Cerebellar cortex (tissue), 1 donor: Measurements from ENCODE around the gene DIP2C.
"Not testable (repeated sequence)": the region's sequence is repeated elsewhere in the genome, so short reads cannot be mapped to it uniquely, and the experiment has no call there.

ENCODE experiments used
- DNase-seq: peaks from one replicate; pipeline ENCODE4 v3.0.0-alpha.2; 2015; ENCODE audit warnings: low spot score

DIP2C gene

DNA sequence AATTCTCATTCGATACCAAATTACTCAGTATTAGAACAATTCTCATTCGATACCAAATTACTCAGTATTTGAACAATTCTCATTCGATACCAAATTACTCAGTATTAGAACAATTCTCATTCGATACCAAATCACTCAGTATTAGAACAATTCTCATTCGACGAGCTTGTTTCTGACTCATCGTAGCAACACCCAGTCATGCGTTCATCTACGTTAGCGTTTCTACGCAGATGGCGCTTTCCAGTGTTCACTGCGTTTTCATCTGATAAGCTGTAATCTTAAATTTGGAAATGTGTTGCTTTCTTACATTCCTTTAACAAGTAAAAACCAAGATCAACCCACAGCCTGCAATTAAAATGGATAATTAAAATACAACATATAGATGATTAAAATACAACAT is 277.9 kb downstream of the DIP2C start:
- DNase-seq = no peak

DNA sequence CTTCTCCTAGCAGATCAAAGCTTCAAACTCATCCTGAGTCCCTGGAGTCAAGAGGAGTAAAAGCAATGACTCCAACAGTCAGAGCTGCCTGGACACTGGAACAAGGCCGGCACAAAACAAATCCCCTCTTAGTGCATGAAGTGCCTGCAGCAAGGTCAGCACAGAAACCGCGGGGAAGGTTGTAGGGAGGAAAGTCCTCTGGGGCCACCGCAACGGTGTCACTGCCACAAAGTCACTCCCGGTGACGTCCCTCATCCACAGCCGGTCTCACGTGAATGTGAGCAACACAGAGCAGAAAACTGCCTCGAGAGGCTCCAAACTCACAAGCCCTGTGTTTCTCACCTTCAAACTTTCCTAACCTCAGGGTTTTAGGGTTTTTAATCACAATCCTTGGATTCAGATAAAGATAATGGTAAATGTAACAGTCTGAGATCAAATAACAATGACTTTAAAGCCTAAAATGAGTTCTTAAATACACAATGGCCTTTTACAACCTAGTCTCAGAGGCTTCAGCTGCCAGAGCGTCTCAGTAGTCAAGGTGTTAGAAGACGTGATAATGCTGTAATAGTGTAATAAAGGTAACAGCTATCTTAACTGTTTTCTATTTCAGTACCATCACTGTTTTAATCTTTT is 279.9 kb downstream of the DIP2C start:
- no peak for DNase-seq

DNA sequence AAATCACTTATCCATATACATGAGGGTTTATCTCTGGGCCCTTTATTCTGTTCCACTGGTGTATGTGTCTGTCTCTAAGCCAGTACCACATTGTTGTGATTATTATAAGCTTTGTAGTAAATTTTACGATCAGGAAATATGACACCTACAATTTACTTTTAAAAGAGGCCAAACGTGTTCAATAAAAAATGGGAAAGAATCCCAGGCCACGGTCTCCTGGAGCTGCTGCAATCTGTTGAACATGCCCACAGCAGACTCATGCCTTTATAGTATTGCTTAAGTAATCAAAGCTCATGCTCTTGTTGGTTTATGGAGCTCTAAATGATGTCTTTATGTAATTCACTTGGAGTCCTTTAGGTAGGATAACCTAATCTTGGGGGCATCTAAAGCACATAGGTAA is 281.2 kb downstream of the DIP2C start:
- peak; percentile 61 for DNase-seq

DNA sequence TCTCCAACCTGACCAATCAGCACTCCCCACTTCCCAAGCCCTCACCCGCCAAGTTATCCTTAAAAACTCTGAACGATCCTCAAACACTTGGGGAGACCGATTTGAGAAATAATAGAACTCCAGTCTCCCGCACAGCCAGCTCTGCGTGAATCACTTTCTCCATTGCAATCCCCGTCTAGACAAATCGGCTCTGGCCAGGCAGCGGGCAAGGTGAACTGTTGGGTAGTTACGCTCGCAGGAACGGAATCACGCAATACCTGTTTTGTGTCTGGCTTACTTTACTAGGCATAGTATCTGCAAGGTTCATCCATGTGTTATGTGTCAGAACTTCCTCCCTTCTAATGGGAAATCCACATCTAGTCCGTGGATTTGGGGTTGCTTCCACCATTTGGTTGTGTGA is 282.5 kb downstream of the DIP2C start:
- DNase-seq = no peak

DNA sequence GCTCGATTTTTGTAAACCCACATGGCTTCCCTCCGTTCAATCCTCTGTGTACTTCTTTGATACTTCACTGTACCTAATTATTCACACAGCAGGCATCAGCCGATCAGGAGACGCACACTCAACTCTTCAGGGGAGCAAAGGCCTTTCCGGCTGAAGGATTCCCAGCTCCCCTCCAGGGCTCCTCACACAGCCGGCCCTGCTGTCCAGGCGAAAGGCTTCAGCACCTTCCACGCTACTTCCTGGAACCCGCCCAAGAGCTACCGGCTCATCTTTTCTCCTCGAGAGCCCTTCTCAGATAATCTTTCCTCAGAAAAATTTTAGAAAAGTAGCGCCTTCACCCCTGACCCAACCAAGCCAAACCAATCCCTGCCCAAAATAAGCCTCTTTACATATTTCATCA is 283.8 kb downstream of the DIP2C start:
- DNase-seq = no peak

DNA sequence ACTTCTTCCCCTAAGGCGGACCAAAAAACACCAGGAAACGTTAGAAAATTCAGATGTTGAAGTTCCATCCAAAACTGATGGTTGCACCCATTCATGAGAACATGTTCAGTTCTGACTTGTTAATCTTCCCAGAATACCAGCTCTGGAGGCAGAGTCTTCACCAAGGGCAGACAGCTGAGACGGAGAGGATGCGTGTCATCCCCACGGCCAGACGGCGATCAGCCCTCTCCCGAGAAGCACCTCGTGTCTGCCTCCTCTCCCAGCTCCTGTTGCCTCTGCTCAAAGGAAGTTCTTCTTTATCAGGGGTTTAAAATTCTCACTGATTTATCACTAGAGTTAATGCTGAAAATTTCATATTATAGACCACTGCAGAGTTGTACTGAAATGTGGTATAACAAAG is 284.5 kb downstream of the DIP2C start:
- DNase-seq = no peak

DNA sequence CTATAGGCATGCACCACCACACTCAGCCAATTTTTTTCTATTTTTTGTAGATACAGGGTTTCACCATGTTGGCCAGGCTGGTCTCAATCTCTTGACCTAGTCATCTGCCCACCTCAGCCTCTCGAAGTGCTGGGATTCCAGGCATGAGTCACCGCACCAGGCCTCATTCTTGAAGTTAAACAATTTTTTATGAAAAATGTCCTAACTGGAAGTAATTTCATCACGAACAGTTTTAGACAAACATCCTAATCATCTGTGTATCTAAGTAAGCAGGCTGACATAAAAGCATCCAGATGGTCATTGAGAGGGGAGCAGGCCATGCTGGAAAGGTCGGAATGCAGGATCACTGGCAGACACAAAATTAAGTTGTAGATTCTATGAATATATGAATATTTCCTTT is 285.1 kb downstream of the DIP2C start:
- DNase-seq = no peak

DNA sequence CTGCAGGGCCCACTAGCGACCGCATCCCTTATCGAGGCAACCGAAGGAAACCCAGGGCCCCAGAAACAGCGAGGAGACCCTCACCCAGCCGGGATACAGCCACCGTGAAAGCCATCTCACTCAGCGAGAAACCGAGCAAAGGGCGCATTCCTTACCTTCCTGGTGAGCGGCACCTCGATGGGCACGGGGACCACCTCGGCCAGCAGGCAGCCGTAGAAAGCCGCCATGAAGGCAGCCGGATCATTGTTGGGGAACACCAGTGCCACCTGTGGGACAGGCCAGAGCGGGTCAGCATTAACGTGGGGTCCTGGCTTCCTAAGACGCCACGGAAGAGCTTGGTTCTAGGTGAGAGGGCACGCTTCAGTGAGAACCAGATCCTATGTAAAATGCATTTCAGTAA is 290.5 kb downstream of the DIP2C start:
- DNase-seq = no peak

DNA sequence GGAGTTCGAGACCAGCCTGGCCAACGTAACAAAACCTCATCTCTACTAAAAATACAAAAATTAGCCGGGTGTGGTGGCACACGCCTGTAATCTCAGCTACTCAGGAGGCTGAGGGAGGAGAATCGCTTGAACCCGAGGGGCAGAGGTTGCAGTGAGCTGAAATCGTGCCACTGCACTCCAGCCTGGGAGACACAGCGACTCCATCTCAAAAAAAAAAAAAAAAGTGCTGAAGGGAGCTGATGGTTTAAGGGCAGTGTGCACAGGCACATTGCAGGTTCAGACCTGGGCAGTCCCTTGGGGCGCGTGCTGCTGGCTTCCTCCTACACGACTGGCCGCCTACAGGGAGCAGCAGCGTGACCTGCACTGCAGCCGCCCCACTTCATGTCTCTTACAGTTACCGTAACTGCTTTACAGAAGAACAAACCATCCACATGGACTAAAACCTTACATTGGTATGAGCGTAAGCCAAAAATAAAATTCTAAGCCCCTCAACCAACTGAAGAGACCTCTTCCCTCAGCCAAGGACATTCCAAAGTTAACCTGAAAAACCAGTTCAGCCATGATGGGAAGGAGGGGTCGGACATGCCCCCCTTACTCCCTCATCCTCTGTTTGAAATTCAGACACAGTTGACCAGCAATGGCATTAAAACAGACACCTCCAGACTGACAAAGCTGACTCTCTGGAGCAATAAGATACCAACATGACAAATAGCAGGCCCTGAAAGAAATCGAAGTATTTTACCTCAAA is 292.0 kb downstream of the DIP2C start:
- DNase-seq = no peak

DNA sequence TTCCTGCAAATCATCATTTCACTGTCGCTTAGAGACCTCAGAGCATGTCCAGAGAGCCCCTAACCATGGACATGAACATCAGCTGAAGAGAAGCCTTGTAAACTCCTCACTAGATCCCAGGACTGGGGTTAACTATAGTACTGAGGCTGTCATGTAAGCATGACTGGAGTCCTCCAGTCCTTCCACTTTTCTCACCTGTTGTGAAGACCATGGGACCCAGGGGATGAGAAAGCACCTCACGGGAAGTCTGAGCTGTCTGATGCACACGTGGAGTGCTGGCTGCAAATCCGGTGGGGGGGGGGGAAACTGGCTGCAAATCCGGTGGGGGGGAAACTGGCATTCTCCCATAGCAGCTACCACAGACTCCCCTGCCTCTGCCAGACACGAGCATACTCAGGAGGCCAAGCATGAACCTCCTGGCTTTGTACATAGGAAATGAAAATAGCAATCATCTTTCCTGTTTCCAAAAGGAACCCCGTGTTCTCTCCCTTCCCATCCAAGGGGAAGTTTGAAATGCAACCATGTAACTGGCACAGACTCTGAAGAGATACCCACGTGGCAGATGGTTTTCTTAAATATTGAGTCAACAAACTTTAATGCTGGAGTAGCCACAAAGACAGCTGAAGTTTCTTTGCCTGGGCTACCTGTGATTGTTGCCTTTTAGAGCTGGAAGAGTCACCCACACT is 292.8 kb downstream of the DIP2C start:
- DNase-seq = no peak

DNA sequence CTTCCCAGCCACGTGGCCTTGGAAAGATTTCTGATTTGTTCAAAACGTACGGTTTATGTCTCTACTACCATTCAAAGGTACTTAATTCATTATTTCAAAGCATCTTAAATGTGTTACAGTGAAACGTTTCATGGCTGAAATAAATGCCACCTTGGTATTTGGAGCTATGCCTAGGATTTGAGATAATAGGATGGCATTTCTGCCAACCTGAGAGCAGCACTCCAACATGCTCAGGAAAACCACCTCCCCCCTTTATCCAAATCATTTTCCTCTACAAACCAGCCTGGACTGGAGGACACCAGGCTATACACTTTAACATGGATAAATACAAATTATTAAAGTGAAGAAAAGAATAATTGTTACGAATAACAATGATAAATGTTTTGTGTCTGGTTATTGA is 293.4 kb downstream of the DIP2C start:
- peak; percentile 69 for DNase-seq

DNA sequence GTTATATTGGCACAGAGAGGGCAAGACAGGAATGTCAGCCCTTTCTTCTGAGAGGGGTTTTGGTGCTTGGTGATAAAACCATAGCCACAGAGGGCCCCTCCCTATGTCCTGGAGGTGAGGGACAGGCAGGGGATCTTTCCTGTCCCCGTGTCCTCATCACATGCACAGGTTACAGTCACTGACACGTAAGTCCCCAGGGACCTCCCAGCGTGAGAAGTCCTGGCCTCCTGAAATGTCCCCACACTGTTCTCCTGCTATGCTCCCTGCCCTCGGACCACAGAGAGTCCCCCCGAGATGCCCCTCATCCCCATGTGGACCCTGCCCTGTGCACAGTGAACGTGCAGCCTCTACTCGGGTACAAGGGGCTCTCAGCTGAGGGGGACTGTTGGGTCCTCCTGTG is 293.8 kb downstream of the DIP2C start:
- no peak for DNase-seq

DNA sequence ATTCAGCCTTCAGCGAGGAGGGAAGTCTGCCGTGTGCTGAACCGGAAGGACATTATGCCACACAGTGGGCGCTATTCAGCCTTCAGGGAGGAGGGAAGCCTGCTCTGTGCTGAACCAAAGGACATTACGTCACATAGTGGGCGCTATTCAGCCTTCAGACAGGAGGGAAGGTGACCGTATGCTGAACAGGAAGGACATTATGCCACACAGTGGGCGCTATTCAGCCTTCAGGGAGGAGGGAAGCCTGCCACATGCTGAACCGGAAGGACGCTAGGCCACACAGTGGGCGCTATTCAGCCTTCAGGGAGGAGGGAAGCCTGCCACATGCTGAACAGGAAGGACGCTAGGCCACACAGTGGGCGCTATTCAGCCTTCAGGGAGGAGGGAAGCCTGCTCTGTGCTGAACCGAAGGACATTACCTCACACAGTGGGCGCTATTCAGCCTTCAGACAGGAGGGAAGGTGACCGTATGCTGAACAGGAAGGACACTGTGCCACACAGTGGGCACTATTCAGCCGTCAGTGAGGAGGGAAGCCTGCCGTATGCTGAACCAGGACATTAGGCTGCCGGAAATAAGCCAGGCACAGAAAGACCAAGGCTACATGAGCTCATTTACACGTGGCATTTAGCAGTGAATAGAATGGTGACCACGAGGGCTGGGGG is 294.9 kb downstream of the DIP2C start:
- DNase-seq = not testable (repeated sequence)

DNA sequence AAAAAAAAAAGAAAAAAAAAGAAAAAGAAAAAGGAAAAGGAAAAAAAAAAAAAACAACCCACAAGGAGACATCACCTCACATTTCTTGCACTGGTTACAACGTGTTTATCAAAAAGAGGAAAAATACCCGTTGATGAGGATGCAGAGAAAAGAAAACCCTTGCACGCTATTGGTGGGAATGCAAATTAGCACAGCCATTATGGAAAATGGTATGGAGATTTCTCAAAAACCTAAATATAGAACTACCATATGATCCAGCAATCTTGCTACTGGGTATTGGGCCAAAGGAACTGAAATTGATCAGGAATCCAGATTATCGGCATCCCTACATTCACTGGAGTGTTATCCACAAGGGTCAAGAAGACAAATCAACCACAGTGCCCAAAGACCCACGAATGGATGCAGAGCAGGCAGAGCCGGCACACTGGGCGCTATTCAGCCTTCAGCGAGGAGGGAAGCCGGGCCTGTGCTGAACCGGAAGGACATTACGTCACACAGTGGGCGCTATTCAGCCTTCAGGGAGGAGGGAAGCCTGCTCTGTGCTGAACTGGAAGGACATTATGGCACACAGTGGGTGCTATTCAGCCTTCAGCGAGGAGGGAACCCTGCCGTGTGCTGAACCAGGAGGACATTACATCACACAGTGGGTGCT is 295.6 kb downstream of the DIP2C start:
- no peak for DNase-seq

DNA sequence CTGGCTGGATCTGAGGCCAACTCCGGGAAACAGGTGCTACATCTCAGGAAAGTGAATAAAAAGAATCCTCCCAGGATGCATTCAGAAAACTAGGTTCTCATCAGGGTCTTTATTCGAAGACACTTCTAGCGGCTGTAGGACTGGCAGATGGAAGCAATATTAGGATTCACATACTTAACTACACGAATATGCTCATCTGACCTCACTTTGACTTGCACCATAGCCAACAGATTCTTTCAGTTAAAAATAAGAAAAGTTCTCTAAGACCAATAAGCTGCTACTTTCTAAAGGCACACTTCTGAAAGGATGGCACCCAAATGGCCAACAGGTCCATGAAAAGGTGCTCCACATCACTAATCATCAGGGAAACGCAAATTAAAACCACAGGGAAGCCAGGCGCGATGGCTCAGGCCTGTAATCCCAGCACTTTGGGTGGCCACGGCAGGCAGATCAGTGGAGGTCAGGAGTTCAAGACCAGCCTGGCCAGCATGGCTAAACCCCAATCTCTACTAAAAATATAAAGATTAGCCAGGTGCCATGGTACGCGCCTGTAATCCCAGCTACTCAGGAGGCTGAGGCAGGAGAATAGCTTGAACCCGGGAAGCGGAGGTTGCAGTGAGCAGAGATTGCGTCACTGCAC is 296.2 kb downstream of the DIP2C start:
- no peak for DNase-seq

DNA sequence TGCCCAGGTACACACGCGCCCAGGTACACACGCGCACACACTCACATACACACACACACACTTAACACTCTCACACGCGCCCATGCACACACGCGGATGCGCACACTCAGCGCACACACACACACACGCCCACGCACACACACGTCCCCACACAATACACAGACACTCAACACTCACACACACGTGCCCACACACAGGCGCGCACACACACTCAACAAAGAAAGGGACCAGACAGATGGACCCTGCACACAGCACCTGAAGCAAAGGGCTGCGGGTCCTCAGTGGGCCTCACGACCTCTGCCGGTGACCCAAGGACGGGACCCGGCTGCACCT is 296.8 kb downstream of the DIP2C start:
- DNase-seq = no peak

DNA sequence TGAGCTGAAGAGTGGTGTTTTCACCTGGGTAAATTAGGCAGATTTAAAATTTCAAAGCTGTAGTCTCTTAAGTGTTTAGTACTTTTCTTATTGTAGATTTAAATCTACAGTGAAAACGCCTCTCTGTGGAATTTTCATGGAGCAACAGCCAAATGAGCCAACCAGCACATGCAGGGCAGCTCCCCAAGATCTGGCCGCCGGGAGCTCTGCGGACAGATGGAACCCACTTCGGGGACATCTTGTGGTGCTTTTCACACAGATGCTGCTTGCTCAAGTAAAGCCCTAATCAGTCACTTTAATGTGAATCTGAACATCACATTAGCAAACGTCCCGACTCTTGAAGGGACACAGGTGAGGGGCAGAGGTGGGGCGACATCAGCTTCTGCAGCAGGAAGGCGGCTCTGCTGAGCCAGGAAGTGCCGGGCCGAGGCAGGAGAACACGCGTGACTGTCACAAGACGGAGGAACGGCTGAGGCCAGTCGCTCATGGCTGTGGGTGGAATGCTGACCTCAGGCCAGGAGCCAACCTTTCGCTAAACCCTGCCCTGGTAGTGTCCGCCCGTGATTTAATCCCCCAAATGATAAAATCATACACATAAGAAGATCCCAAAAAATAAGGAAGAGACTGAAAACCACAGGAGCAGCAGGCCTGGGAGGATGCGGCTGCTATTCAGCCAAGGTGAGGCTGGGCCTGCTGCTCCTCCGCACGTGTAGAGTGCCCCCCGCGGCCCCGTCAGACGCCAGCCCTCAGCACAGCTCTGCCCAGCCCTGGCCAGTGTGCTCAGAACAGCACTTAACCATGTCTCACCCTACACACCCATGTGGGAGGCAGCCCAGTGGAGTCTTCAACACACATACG is 297.4 kb downstream of the DIP2C start:
- peak; percentile 74 for DNase-seq

DNA sequence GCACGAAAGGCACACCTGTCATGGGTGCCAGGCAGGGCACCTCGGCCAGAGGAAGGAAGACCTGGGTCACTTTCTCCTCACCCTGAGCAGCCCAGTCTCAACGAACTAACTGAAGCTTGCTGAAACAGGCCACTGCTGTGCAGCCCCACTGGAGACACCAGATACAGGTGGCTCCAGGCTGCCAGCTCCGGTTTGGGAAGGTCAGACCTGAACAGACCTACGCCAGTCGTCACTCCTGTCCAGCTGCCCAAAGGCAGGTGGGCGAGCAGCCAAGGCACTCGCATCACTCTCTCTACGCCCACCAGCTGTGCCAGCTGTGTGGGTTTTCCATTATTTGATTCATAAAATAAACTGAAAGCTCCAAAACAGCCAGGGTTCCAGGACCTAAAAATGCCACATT is 298.2 kb downstream of the DIP2C start:
- no peak for DNase-seq

DNA sequence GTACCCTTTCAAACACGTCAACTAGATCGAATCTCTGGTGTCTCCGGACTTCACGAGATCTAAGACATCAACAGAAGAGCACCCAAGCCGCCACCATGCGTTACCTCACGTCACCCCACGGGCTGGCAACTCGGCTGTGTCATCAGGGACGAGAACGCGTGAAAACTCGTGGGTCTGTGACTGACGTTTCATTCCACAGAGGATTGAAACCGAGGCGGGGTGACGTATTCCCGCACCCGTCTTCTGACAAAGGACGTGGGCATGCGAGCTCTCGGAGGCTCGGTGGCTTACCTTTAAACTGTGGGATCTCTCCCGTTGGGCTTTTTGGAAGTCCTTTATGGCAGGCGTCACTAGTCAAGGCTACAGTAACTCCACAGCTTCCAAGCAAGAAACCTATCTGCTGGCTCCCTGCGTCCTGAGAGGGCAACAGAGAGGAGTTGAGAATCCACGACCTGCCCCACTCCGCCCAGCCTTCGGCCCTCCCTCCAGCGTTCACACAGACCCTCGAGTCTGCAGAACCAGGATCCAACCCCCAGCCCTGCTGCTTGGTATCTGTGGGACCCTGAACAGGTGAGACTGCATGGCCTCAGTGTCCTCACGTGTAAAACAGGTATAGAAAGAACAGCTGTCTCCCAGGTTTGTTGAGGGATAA is 298.9 kb downstream of the DIP2C start:
- DNase-seq = no peak

DNA sequence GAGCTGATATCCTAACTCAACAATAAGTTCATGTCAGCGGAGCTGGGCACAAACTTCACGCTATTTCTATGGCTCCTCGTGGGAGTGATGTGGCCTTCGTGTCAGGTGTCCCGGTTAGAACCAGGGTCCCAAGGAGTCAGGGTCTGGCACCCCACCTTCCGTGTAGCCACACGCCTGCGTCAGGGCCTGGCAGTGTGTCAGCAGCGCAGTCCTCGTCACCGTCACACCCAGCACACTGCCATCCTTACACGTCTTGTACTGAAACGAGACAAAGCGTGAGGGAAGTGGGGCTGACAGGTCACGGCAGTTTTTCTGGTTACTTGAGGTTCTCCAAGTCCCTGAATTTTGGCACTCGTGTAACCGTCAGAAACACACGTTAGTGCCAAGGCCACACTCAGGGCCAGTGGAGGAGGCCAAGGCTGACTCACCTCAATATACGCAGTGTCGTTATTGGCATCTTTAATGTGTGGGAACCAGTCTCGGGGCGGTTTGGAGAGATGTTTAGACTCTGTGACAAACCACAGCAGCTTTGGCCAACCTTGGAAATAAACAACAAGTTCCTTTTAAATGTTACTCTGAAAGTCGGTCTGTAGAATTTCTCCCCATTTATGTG is 299.5 kb downstream of the DIP2C start:
- DNase-seq = no peak
